Osteoblast (primary cell): Measurements from ENCODE around the gene APOM. TPM values are rescaled to one million over a fixed set of nuclear protein-coding genes. Genes with fewer than 3 reads are reported as not detected.
A peak's percentile ranks its signal among the peaks of the same experiment; 100 is the strongest.

Experiments used
- DNase-seq: peaks from one replicate; pipeline ENCODE4 v3.0.0; 2011; ENCODE audit warnings: low spot score, mixed read lengths; ENCODE audit not compliant: insufficient read length; ENCODE audit errors: missing footprints
- H2AFZ ChIP-seq: 2 replicates; pipeline ENCODE4 v1.6.0; 2011; ENCODE audit warnings: mild to moderate bottlenecking, low read length
- H3K27ac ChIP-seq: 2 replicates; pipeline ENCODE4 v1.5.1; 2011; ENCODE audit warnings: mild to moderate bottlenecking, low read depth, low read length, moderate library complexity
- H3K27me3 ChIP-seq: 2 replicates; pipeline ENCODE4 v1.6.0; 2012; ENCODE audit warnings: mild to moderate bottlenecking, control low read depth, inconsistent platforms, low read length, moderate library complexity; ENCODE audit not compliant: insufficient read depth
- H3K36me3 ChIP-seq: 2 replicates; pipeline ENCODE4 v1.5.1; 2011; ENCODE audit warnings: mild to moderate bottlenecking, low read length, control low read depth, moderate library complexity; ENCODE audit not compliant: insufficient read depth
- H3K4me1 ChIP-seq: 2 replicates; pipeline ENCODE4 v1.5.1; 2011; ENCODE audit warnings: mild to moderate bottlenecking, low read length, control low read depth, moderate library complexity; ENCODE audit not compliant: insufficient read depth
- H3K4me2 ChIP-seq: 2 replicates; pipeline ENCODE4 v1.6.0; 2011; ENCODE audit warnings: mild to moderate bottlenecking, low read length; ENCODE audit not compliant: insufficient read depth
- H3K4me3 ChIP-seq: fragments of 200-600 bp; sonication (generic); 3 replicates; pipeline ENCODE4 v1.5.1; 2012; ENCODE audit warnings: mild to moderate bottlenecking, low read length, inconsistent platforms; ENCODE audit not compliant: insufficient read depth
- H3K79me2 ChIP-seq: 2 replicates; pipeline ENCODE4 v1.6.0; 2012; ENCODE audit warnings: mild to moderate bottlenecking, low read length, control low read depth, inconsistent platforms; ENCODE audit not compliant: insufficient read depth
- H3K9me3 ChIP-seq: 2 replicates; pipeline ENCODE4 v1.5.1; 2011; ENCODE audit warnings: low read depth, low read length, control low read depth
- H4K20me1 ChIP-seq: 2 replicates; pipeline ENCODE4 v1.6.0; 2012; ENCODE audit warnings: mild to moderate bottlenecking, low read length, control low read depth; ENCODE audit not compliant: insufficient read depth
- total RNA-seq: library from RNA; depleted of rRNA; stranded (reverse); fragments of >200 nt; gene quantifications from 2 replicates; pipeline ENCODE4 v1.2.3, GENCODE V29; 2012
- TF ChIP-seq, protein P1 (sequence below): IDR thresholded peaks from 2 replicates; pipeline ENCODE4 v1.5.1; 2011; ENCODE audit warnings: mild to moderate bottlenecking, low read depth, low read length, moderate library complexity; ENCODE audit errors: extremely low read depth

Gene APOM
- total RNA-seq, 1 donor = 1.1 TPM

DNA sequence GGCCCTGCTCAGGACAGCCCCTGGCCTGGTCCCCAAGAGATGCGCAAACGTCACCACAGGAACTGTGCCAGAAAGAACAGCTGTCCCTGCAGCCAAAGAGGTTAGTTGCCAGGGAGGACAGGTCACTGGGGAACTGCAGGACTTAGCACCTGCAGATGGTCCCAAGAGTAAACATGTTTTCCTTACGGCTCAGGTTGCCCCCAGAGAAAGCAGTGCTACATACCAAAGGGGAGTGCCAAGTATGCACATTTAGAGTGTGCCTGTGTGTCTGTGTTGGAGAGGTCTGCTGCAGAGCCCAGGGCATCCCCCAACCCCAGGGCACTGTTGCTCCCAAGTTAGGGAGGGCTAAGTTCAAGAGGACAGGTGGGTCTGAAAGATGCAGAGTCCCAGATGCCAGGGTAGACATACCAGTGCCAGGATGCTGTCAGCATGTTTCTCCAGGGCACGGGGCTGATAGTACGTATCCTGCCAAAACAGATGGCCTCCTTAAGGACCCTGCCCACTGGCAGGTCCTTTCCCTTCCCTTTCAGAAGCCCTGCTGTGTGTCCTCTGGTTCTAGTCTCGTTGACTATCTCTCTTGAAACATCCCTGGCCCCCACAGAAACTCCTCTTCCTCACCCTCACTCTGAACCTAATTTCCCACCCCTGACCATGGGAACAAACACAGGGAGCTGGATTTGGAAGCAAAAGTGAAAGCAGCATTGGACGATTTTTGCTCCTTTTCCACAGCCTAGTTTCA lies 46.1 kb downstream of the APOM start:
- H3K4me1 ChIP-seq = peaks cover 10% of the 10 kb centered on the region
- peak; percentile 61 for DNase-seq
- peaks cover 13% of the 10 kb centered on the region for H4K20me1 ChIP-seq
- H3K4me2 ChIP-seq = peak overlapping the region; percentile 92
- no peaks in the 10 kb centered on the region for H3K9me3 ChIP-seq
- TF ChIP-seq, protein P1, sequence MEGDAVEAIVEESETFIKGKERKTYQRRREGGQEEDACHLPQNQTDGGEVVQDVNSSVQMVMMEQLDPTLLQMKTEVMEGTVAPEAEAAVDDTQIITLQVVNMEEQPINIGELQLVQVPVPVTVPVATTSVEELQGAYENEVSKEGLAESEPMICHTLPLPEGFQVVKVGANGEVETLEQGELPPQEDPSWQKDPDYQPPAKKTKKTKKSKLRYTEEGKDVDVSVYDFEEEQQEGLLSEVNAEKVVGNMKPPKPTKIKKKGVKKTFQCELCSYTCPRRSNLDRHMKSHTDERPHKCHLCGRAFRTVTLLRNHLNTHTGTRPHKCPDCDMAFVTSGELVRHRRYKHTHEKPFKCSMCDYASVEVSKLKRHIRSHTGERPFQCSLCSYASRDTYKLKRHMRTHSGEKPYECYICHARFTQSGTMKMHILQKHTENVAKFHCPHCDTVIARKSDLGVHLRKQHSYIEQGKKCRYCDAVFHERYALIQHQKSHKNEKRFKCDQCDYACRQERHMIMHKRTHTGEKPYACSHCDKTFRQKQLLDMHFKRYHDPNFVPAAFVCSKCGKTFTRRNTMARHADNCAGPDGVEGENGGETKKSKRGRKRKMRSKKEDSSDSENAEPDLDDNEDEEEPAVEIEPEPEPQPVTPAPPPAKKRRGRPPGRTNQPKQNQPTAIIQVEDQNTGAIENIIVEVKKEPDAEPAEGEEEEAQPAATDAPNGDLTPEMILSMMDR = no peak
- peaks cover 17% of the 10 kb centered on the region for H3K36me3 ChIP-seq
- no peaks in the 10 kb centered on the region for H3K27me3 ChIP-seq
- peak overlapping the region; percentile 94 for H3K27ac ChIP-seq
- peak overlapping the region; percentile 88 for H3K4me3 ChIP-seq
- H3K79me2 ChIP-seq = peaks cover 39% of the 10 kb centered on the region
- H2AFZ ChIP-seq = peak overlapping the region; percentile 83

DNA sequence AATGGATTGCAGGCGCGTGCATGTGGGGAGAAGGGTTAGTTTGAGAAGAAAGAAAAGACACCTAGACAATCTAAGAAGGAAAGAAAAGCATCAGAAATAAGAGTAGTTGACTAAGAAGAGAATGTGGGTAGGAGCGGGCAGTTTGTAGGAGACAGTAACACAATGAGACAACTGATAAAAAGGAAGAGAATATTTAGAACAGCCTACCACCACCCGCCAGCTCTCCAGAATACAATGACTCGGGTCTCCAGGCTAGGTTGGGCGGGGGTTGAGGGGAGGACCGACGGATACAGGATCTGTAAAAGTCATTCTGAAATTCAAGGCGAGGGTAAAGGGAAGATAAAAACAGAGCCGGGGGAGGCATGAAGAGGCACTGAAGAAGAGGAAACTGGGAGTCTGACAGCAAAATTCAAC lies 46.7 kb downstream of the APOM start:
- Histone ChIP-seq H3K4me1 (peaks cover 10% of the 10 kb centered on the region), H3K4me3 (peak overlapping the region; percentile 88), H3K27ac (peak overlapping the region; percentile 94), H2AFZ (peak overlapping the region; percentile 83), H3K9me3 (no peaks in the 10 kb centered on the region), H3K79me2 (peaks cover 39% of the 10 kb centered on the region), H3K27me3 (no peaks in the 10 kb centered on the region), H4K20me1 (peaks cover 11% of the 10 kb centered on the region), H3K36me3 (peaks cover 13% of the 10 kb centered on the region), H3K4me2 (peak overlapping the region; percentile 92)
- DNase-seq = peak; percentile 76
- TF ChIP-seq, protein P1 = no peak

DNA sequence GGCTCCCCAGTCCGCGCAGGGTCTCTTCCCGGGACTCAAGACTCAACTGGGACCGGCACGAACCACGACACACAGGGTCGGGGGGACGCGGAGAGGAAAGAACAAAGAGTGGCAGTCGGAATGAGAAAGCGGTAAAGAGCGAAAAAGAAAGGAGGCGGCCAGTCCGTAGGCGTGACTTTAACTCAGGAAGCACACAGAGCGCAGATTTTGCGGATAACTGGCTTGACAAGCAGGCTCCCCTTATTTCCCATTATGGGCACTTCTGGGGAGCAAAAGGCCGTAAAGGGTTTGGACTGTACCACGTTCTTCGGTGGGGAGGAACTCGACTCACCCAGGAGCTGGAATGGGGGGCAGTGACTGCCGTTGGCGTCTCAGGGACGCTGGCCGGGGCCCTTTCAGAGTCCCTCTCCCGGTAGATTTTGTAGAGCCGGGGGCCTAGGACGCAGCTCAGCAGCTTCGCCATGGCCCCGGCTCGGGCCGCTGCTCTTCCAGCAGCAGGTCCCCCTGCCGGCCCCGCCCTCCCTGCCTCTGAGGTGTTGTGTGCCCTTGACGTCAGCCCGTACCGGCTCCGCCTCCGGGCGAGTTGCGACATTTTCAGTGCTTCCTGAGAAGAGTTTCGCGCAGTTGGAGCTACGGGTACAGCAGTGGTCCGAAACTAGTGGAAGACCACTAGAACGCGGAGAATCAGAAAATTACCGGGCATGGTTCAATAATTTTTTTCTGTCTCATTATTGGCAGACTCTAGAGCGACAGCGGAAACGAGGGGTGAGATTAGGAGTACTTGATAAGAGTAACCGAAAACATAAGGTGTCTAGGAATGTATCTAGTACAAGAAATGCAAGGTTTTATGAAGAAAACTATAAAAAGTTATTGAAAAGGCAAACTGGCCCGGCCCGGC lies 47.4 kb downstream of the APOM start, which contains the start of gene ABHD16A:
Gene ABHD16A, minus strand, starts transcription at position 506 of the 898 bp plus-strand sequence. Its CDS starts 43 bp downstream, at position 463.
- peak; percentile 99 for DNase-seq
- peaks cover 39% of the 10 kb centered on the region for H3K79me2 ChIP-seq
- H3K27me3 ChIP-seq = no peaks in the 10 kb centered on the region
- H3K4me3 ChIP-seq = peak within 1 kb of the TSS; percentile 88
- peaks cover 13% of the 10 kb centered on the region for H3K36me3 ChIP-seq
- peaks cover 10% of the 10 kb centered on the region for H3K4me1 ChIP-seq
- H3K27ac ChIP-seq = peak within 1 kb of the TSS; percentile 94
- peak within 1 kb of the TSS; percentile 92 for H3K4me2 ChIP-seq
- TF ChIP-seq, protein P1 = no peak
- peak within 1 kb of the TSS; percentile 96 for H2AFZ ChIP-seq
- H4K20me1 ChIP-seq = peaks cover 9% of the 10 kb centered on the region
- no peaks in the 10 kb centered on the region for H3K9me3 ChIP-seq
